ENCODE results near the gene CSMD2.

- TF ChIP-seq CTCF (IDR thresholded peaks at IDR 0.05; ENCODE audit: insufficient read depth, low read length, poor library complexity, severe bottlenecking) (no peak), EZH2phosphoT487 (conservative IDR thresholded peaks at IDR 0.05; ENCODE audit: low read length) (no peak)
Measured at GRCh38 chr1:33608825-33609400, 556.1 kb downstream of the CSMD2 start.
